ENCODE measurements around the gene UMAD1. TPM values are rescaled to one million over a fixed set of nuclear protein-coding genes. Genes with fewer than 3 reads are reported as not detected.

The UMAD1 gene
- total and polyA plus RNA-seq, 11 donors = 3.5 to 19.7 (median 15.3) TPM

GRCh38 chr7:7745258-7745657 is 104.7 kb downstream of the UMAD1 start:
- intact Hi-C loops (cut with DNase I) = loop anchor here in 3 of 10 donors (5.0 kb wide), 2 partner anchors 43 to 58 kb away; no protein-coding TSS in a partner anchor
- DNase-seq = no peak
- Histone ChIP-seq H3K36me3 (no peaks in the 10 kb centered on the region), H3K4me1 (peaks cover 0 to 28% (median 12%) of the 10 kb centered on the region in 12 donors), H3K4me3 (no peak overlapping the region), H3K27ac (peak overlapping the region in 4 of 12 donors; percentile 1 to 58 (median 18)), H3K9me3 (no peaks in the 10 kb centered on the region), H3K27me3 (no peaks in the 10 kb centered on the region)
- 42 to 49% (median 47%) methylated on average over 4 of the region's 4 CpGs for WGBS, 4 donors
- TF ChIP-seq, protein P1, sequence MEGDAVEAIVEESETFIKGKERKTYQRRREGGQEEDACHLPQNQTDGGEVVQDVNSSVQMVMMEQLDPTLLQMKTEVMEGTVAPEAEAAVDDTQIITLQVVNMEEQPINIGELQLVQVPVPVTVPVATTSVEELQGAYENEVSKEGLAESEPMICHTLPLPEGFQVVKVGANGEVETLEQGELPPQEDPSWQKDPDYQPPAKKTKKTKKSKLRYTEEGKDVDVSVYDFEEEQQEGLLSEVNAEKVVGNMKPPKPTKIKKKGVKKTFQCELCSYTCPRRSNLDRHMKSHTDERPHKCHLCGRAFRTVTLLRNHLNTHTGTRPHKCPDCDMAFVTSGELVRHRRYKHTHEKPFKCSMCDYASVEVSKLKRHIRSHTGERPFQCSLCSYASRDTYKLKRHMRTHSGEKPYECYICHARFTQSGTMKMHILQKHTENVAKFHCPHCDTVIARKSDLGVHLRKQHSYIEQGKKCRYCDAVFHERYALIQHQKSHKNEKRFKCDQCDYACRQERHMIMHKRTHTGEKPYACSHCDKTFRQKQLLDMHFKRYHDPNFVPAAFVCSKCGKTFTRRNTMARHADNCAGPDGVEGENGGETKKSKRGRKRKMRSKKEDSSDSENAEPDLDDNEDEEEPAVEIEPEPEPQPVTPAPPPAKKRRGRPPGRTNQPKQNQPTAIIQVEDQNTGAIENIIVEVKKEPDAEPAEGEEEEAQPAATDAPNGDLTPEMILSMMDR (IDR thresholded peaks at IDR 0.05) = no peak
- TF ChIP-seq POLR2A (IDR thresholded peaks at IDR 0.05) = no peak
- ATAC-seq = peak in 3 of 4 donors; percentile 39 to 77 (median 64)

DNA sequence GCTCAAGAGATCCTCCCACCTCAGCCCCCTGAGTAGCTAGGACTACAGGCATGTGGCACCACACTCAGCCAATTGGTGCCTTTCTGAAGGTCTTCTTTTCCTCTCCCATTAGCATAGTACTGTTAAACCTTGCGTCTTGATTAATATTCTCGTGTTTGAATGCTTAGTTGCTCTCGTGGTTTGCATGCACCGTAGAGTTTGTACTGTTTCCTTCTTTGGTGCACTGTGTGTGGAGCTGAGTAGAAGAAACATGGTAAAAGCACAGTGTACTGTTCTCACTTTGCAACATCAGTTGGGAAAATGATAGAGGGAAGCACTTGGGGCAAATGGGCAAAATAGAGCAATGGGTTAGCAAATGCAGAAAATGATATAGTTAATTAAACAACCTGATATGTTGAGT is 105.4 kb downstream of the UMAD1 start:
- Histone ChIP-seq H3K4me1 (peaks cover 0 to 28% (median 13%) of the 10 kb centered on the region in 12 donors), H3K9me3 (no peaks in the 10 kb centered on the region), H3K27ac (peak overlapping the region in 6 of 12 donors; percentile 1 to 64 (median 38)), H3K27me3 (no peaks in the 10 kb centered on the region), H3K36me3 (no peaks in the 10 kb centered on the region), H3K4me3 (no peak overlapping the region)
- TF ChIP-seq, protein P1 (IDR thresholded peaks at IDR 0.05) = no peak
- no peak for TF ChIP-seq POLR2A (IDR thresholded peaks at IDR 0.05)
- ATAC-seq (peak; percentile 18 to 52 (median 39)), DNase-seq (no peak)
- intact Hi-C loops (cut with DNase I) = loop anchor here in 3 of 10 donors (5.0 kb wide), 2 partner anchors 44 to 59 kb away; no protein-coding TSS in a partner anchor
- whole genome bisulfite sequencing, 4 donors = 68 to 83% (median 72%) methylated on average over 4 of the region's 4 CpGs

DNA sequence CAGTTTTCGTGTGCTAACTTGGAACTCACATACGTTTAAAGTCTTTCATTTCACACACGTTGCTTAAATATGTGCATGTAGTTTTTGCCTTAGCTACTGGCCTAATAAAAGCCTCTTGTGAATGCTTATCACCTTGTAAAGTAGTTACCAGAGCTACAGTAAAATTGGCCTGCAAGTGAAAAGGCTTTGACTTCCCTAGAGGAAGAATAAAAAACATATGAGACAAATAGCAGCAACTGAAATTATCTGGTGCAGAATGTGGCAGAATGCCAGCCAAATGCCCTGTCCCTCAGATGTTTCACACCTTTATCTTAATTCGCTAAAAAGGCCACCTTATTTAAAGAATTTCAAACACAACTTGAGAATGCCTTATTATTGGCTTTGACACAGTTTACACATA is 105.9 kb downstream of the UMAD1 start:
- Histone ChIP-seq H3K27me3 (no peaks in the 10 kb centered on the region), H3K27ac (peak overlapping the region in 6 of 12 donors; percentile 11 to 64 (median 46)), H3K36me3 (no peaks in the 10 kb centered on the region), H3K9me3 (no peaks in the 10 kb centered on the region), H3K4me1 (peaks cover 0 to 33% (median 17%) of the 10 kb centered on the region in 12 donors), H3K4me3 (no peak overlapping the region)
- 22 to 32% (median 25%) methylated on average over 4 of the region's 4 CpGs for WGBS, 4 donors
- no peak for TF ChIP-seq POLR2A (IDR thresholded peaks at IDR 0.05)
- TF ChIP-seq, protein P1 (IDR thresholded peaks at IDR 0.05) = no peak
- DNase-seq (no peak), ATAC-seq (peak; percentile 44 to 69 (median 58))
- intact Hi-C loops (cut with DNase I) = loop anchor here in 3 of 10 donors (5.0 kb wide), 2 partner anchors 44 to 59 kb away; no protein-coding TSS in a partner anchor

GRCh38 chr7:7750571-7751242 is 110.2 kb downstream of the UMAD1 start:
- WGBS, 4 donors = 74 to 77% (median 75%) methylated on average over 2 of the region's 2 CpGs
- TF ChIP-seq, protein P1 (IDR thresholded peaks at IDR 0.05) = no peak
- no peak for TF ChIP-seq POLR2A (IDR thresholded peaks at IDR 0.05)
- intact Hi-C loops (cut with DNase I) = no loop called here
- Histone ChIP-seq H3K4me3 (no peak overlapping the region), H3K36me3 (no peaks in the 10 kb centered on the region), H3K27ac (no peak overlapping the region), H3K4me1 (peaks cover 0 to 27% (median 15%) of the 10 kb centered on the region in 12 donors), H3K9me3 (no peaks in the 10 kb centered on the region), H3K27me3 (no peaks in the 10 kb centered on the region)
- no peak for DNase-seq
- ATAC-seq = no peak

All from heart left ventricle (tissue), 16 donors.